ENCODE data around the gene ARL6. TPM values are rescaled to one million over a fixed set of nuclear protein-coding genes. Genes with fewer than 3 reads are reported as not detected.

ARL6 gene
- 8.1 and 16.5 TPM in 2 replicates for total RNA-seq

GRCh38 chr3:97764407-97765238 lies at the start of gene ARL6:
ARL6 (plus strand) TSS chr3:97764758; CDS start chr3:97768108, 3,350 bp downstream.

GRCh38 chr3:97821774-97822358 lies 57.3 kb downstream of the ARL6 start, which contains the start of gene CRYBG3:
CRYBG3 (plus strand) TSS chr3:97822011; CDS start chr3:97822207, 196 bp downstream.

Other genes with a start within 250 kb of the ARL6 start
- 45.2 and 67.0 TPM in 2 replicates for gene CRYBG3, start 57.3 kb downstream of the ARL6 start, total RNA-seq
- gene RIOX2, start 207.7 kb downstream of the ARL6 start, total RNA-seq: 44.6 and 83.9 TPM in 2 replicates